Stimulated activated CD8-positive, alpha-beta memory T cell treated with anti-CD3 and anti-CD28 coated beads, Interleukin-7, amount 100 ng/mL, for 1 hour (primary cell): ENCODE results near the gene ROBO1.
"Not testable (repeated sequence)": the region's sequence is repeated elsewhere in the genome, so short reads cannot be mapped to it uniquely, and the experiment has no call there.

ENCODE experiments used
- DNase-seq, 2 donors: peaks; one replicate each; pipeline ENCODE4 v3.0.0-alpha.2; 2020; ENCODE audit warnings: low read depth in 2 of 2

ROBO1 gene

DNA sequence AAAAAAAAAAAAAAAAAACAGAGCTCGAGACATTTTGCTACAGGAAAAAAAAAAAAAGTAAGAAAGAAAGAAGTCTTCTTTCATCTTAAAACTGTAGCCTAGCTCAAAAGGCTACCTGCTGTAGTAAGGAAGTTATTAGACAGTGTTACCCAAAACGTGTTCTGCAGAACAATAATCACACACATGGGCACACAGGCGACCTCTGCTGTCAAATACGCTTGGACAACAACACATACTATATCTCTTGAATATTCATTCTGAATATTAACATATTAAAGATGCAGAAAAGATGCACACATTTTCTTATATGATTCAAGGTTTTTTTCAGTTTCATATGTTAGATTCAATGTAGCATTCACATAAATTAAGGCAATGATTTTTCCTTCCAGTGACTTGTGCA is 215.8 kb downstream of the ROBO1 start:
- DNase-seq = no peak

- no peak for DNase-seq
Observed at GRCh38 chr3:79551321-79551892, 216.4 kb downstream of the ROBO1 start.

GRCh38 chr3:79543218-79543982 is 224.4 kb downstream of the ROBO1 start:
- no peak for DNase-seq

DNA sequence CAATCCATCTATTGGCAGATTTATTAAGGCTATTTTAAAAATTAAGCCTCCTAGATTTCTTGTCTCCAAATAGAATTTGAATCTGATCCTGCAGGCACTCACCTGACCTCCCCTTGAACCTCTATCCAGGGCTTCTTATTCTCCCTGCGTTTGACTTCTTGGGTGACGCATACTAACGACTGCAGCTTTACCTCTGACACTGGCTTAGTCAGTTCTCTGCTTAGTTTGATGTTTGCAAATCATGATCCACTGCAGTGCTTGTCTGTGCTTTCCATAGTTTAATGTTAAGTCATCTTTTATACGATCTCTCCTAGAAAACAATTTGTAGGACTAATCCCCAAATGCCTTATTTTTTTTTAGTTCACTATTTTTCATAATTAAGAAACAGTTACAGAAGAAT is 233.1 kb downstream of the ROBO1 start:
- DNase-seq = no peak

- DNase-seq = no peak
Observed at GRCh38 chr3:79531566-79532295, 236.1 kb downstream of the ROBO1 start.

DNA sequence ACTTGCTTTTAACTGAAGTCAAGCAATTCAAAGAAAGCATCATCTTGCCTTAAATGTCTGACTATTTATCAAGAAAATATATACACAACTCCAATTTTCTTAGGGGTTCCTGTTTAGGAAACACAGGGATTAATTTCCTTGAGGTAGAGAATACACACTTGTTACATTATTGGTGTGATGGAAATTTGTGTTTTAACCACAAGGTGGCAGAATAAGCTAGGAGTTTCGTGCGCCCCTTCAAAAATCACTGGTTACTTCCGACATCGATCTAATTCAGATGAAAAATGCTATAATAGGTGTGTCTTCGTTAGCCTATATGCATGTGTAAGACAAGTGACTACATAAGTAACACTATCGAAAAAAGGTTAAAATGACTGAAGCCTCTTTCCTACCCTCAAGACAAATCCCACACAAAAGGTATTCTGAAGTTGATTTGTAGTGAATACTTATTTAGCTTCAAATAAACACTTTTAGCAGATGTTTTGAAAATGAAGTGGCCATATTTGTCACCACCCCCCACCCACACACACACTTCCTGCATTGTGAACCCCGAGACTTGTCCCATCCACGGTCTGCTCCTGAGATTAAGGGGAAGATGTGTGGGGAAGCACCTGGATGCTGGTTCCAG is 246.5 kb downstream of the ROBO1 start:
- no peak for DNase-seq

- no peak for DNase-seq
Observed at GRCh38 chr3:79517766-79518413, 249.9 kb downstream of the ROBO1 start.

GRCh38 chr3:79516795-79517194 is 251.0 kb downstream of the ROBO1 start:
- DNase-seq = no peak

DNA sequence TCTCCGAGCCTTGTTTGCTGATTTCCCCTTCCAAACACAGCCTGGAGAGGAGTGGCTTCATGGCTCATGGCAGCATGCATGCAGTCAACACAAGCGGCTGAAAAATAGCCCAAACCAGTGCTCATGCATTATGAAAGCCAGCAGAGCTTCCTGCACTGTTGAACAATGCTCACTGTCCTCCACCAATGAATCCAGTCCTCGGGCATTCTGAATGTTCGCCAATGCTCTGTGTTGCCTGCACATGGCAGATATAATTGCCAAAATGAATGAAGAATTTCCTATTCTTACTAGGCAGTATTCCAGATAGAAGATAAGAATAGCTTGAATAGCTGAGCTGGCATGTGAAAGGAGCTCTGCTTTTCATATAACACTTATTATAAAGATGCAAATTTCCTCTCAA is 252.7 kb downstream of the ROBO1 start:
- no peak for DNase-seq

DNA sequence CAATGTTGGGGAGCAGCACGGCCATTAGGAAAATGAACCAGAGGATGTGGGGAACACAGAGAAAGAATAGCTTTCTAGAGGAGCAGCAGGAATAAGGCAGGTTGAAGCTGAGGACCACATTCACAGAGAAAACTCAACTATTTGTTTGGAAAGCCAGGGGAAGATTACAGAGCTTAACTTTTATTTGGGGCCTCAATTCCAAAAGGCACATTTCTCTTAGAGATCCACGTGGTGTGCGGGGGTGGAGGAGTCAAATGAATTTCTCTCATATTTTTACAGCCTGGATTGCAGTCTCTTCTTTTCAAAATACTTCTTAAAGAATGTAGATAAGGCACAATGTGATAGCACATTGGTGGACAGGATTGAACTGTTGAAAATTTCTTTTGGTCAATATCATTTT is 253.7 kb downstream of the ROBO1 start:
- DNase-seq = no peak

DNA sequence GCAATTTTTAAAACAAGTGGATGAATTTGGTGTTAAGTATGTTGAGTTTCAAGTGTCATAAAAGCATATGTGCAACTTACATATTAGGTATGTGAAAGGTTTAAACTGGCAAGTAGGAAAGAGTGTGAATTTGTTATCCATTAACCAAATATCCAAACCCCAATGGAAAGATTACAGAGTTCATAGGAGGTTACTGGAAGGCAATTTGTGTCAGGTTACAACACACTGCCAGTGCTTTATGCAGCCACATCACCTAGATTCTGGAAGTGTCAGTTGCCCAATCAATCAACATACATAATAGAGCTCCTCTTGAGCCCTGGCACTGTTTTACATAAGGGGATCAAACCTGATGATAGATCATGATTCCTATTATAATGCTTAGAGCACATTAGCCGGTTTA is 261.0 kb downstream of the ROBO1 start:
- DNase-seq = no peak

- not testable (repeated sequence) for DNase-seq
Observed at GRCh38 chr3:79502216-79502681, 265.5 kb downstream of the ROBO1 start.

- no peak for DNase-seq
Observed at GRCh38 chr3:79497447-79498111, 270.2 kb downstream of the ROBO1 start.

GRCh38 chr3:79491029-79491641 is 276.7 kb downstream of the ROBO1 start:
- no peak for DNase-seq

GRCh38 chr3:79490165-79491028 is 277.4 kb downstream of the ROBO1 start:
- no peak for DNase-seq

- DNase-seq = no peak
Observed at GRCh38 chr3:79488407-79488806, 279.4 kb downstream of the ROBO1 start.

DNA sequence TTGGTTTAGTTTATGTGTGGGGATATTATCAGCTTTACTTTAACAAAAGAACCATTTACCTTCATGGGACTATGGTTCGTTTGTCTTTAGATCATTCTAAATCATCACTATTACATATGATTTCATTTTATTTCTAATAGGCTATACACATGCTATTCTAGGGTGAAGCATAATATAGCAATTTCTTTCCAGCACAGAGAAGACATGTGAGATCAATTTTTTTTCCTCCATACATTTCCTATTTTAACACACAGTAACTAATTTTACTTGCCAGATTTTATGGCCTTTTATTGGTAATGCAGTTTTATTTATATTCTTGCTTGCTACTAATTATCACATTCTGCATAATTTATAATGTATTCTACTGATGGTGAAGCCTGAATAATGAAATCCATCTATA is 287.1 kb downstream of the ROBO1 start:
- no peak for DNase-seq

DNA sequence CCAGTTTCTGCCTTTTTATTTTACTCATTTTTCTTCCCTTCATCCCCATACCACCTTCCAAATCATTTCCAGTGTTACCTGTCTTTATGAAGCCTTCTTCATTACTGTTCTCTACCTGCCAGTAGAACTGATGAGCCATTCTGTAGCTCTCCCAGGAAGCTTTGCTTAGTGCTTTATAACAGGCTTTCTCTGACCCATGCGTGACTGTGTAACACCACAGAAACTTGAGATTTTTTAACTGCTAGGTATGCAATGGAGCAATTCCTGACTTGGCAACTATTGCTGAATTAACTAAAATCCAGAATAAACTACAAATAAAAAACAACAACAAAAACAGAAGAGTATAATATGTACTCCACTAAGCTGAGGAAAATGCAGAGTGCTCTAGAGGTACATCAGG is 289.2 kb downstream of the ROBO1 start:
- DNase-seq = no peak

- no peak for DNase-seq
Observed at GRCh38 chr3:79477242-79477641, 290.6 kb downstream of the ROBO1 start.

DNA sequence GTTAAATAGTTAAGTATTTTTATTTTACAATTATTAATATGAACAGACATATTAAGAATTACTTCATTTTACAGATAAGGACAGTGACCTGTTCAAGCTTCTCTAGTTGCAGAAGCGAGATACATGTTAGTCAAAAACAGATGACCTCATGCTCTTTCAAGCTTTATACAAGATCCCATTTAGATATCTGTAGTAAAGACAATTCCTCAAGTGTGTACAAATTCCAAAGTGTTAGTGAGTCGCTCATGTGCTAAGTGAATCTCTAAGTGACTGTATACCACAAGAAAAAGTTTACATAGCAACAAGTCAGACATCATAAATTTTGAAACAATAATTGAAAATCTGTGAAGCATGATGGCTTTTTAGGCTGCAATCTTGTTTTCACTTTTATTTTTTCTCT is 293.8 kb downstream of the ROBO1 start:
- DNase-seq = no peak
